Stimulated activated CD8-positive, alpha-beta memory T cell treated with anti-CD3 and anti-CD28 coated beads, Interleukin-4, amount 100 ng/mL, for 1 hour (primary cell): ENCODE data around the gene MRC2.
"Not testable (repeated sequence)": the region's sequence is repeated elsewhere in the genome, so short reads cannot be mapped to it uniquely, and the experiment has no call there.

Experiments
- DNase-seq, 2 donors: peaks; one replicate each; pipeline ENCODE4 v3.0.0-alpha.2; 2020; ENCODE audit warnings: low read depth in 2 of 2, low spot score in 1 of 2

Gene MRC2

GRCh38 chr17:62611728-62612127, 15.7 kb upstream of the MRC2 start:
- no peak for DNase-seq

DNA sequence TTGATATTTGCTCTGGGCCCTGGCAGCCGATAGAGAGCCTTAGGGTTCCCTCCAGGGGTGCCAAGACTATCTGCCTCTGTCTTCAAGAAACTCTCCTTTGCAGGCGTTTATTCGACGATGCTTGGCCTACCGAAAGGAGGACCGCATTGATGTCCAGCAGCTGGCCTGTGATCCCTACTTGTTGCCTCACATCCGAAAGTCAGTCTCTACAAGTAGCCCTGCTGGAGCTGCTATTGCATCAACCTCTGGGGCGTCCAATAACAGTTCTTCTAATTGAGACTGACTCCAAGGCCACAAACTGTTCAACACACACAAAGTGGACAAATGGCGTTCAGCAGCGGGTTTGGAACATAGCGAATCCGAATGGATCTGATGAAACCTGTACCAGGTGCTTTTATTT, 15.2 kb upstream of the MRC2 start:
- not testable (repeated sequence) for DNase-seq

- DNase-seq = not testable (repeated sequence)
These were observed 14.4 kb upstream of the MRC2 start for GRCh38 chr17:62613095-62613494.

DNA sequence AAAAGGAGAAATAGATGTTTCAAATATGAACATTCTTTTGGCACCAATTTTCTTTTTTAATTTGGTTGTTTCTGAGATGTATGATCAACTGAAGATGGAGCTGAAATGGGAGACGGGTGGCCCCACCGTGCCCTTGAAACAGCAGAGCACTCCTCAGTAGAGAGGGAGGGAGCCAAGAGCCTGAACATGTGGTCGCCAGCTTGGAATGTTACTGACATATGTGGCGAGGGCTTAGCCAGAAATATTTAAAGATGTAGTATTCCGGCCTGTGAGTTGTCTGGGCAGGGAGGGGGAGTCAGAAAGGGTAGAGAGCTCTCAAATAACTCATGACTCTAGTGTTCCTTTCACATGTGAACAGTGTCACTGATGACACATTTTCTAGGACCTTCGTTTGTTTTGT, 13.3 kb upstream of the MRC2 start:
- no peak for DNase-seq

DNA sequence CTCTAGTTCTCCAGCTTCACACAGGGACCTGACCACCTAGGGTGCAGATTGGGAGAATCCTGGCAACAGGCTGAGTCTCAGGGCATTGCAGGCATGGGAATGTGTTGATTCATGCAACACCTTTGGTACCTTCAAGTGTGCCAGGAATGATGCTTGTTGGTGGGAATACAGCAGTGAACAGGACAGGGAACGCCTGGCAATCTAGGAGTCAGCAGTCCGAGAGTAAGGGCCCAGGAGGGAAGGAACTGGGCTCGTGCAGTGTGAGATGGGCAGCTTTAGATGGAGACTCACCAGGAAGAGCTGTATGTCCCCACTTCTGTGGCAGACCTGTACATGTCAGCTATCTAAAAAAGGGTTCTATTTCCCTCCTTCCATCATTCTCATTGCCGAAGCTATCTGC, 12.0 kb upstream of the MRC2 start:
- no peak for DNase-seq

DNA sequence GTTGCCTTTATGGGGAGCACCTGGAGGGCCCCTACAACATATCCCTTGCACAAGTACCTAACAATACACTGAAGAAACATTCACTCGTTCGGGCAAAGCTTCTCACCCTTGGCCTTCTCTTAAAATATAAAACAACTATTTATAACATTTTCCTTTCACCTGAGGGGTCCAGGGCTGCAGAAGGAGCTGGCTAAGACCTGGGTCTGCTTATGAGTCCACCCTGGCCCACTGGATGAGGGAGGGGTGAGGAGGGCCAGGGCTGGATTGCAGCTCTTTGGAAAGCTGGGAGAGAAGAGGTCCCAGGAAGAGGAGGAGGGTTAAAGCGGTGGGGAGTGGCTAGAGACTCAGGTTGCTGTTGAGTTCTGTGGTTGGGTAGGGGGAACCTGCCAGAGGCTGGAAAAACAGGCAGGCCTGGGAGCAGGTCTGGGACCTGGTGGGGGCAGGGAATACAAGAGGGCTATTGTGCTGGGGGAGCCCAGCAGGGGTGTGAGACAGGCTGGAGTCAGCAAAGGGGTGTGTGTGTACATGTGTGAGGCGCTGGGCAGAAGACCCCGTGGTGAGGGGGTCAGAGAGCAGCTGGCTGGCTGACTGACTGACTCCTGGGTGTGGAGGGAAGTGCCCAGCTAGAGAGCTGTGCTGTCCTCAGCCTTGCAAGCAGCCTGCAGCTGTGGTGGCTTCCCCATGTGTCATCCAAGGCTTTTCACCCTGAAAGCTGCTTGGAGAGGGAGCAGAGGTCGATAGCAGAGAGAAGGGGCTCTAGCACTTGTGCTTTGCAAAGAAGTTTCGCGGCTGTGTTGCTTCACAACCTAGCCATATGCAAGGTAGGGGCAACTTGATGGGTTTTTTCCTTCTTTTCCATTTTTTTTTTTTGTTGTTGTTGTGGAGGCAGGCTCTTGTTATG, 10.2 kb upstream of the MRC2 start:
- DNase-seq = no peak

DNA sequence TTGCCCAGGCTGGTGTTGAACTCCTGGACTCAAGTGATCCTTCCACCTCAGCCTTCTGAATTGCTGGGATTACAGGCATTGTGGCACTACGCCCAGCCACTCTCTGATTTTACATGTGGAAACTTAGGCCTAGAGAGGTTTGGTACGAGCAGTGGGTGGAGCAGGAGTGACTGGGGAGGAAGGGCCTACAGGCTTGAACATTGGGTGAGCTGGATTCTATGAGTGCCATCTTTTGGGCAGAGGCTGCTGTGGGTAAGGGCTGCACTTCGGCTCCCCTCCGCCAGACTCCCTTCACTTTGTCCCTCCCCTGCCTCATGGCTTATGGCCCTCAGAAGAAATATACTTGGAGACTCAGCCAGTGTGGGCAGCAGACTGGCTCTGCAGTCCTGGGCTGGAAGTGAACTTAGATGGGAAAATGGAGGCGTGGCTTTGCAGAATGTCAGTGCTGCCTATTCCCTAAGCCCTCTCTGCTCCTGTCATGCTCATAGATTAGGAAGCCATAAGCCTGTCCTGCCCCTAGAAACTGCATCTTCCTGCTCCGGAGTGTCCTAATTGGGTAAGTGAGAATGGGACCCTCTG, 9.5 kb upstream of the MRC2 start:
- no peak for DNase-seq

- no peak for DNase-seq
These were observed 8.6 kb upstream of the MRC2 start for GRCh38 chr17:62618647-62619416.

GRCh38 chr17:62619417-62620155, 7.9 kb upstream of the MRC2 start:
- DNase-seq = no peak

DNA sequence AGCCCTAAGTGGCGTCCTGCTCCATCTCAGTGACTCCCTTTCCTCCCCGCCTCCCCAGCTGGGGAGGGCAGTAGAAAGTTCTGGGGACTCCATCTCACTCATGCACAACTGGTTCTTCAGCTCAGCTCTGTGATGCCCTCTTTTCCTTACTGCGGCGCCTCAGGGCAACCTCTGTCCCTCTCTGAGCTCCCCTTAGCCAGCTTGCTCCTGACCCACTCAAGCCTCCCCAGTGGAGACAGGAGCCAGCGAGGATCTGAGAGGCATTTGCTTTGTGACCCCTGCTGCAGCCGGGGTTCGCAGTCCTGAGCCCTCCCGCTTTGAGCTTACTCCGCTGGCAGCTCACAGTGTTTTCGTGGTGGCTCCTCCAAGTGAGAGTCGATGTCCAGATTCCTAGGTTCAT, 6.2 kb upstream of the MRC2 start:
- DNase-seq = no peak

DNA sequence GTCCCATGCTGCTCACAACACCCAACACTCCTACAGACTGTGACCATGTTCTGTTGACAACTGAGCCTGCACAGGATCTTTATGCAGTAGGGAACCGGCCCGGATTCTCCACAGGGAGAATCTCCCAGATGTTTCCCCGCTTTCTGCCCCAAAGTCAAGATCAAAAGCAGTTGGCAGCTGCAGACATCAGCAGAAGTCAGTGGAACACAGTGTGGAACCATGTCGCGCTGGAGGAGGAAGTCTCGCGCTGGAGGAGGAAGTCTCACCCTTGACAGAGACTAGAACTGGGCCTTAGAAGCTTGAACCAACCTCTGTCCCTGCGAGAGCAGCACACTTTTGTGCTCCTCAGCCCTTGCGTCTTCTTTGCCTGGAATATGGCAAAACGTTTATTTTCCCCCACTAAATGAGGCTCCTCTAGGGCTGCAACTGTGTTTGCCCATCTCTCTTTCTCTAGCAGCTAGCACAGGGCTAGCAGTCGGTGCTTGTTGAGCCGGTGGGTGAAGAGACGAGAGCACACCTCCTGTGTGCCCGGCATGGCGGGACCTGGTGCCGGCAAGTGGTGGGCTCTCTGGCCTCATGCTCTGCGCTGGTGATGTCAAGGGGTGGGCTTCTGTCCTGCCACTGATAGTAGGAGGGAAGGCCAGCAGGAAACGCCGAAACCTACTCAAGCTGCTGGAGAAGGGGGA, 2.1 kb upstream of the MRC2 start:
- DNase-seq = no peak

- no peak for DNase-seq
These were observed 1.6 kb upstream of the MRC2 start for GRCh38 chr17:62625870-62626200.

- no peak for DNase-seq
These were observed 701 bp upstream of the MRC2 start for GRCh38 chr17:62626719-62627218.

- DNase-seq = no peak
These were observed 599 bp downstream of the MRC2 start for GRCh38 chr17:62627904-62628633.

DNA sequence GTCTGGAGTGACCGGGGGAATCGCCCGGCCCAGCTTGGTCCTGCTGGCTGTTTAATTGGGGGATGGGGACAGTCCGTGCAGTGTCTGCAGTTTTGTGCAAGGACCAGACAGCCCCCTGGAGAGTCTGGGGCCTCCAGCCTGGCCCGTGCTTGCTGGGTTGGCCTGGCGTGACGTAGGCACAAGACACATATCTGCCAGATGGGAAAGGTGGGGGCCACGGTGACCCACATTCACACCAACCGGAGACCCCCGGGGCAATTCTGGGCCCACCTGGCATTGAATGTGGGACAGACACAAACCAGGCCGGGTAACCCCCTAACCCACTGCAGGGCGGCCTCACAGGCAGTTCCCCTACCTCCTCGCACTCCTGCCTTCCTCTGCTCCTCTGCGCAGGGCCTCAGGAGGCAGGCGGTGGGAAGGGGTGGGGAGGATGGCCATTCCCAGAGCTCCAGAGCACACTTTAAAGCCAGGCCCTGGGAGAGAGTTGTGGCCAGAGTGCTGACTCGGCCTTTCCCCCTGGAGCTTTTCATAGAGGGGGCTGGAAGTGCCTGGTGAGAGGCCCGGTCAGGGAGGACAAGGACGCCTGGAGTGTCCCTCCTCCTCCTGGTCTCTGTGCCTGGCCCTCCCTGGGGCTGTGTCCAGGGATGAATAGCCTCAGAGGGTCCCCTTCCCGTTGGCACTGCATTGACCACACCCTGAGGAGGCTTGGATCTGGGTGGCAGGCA, 1.5 kb downstream of the MRC2 start:
- DNase-seq = no peak

- DNase-seq = no peak
These were observed 2.3 kb downstream of the MRC2 start for GRCh38 chr17:62629556-62630364.

DNA sequence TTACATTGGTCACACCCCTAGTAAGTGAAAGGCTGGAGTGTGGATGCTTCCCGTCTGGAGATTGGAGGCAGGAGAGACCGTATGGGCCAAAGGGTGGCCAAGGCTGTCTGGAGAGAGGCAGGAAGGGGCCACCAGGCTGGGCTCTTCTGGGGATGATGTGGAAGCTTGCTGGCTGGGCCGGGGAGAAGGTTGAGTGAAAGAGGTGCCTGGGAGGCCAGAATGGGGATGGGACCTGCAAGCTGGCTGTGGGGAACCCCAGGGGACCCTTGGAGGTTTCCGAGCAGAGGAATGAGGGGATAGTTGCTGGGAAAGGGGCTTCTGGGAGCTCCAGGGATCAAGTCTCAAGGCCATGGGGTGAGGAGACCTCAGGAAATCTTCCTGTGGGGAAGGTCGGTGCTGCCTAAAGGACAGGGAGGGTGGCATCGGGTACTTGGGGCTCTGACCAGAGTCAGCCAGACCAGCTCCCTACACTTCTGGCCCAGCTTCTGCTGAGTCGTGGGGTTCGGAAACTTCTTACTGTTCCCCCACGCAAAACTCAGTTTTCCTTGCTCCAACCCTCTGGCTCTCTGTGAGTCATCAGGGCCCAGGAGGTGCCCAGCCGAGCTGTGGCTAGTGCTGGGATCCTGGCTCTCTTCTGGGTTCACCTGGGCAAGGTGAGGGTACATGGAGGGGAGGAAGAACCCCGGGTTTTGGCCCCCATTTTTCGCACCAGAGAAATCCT, 3.1 kb downstream of the MRC2 start:
- DNase-seq = no peak
